Neural cell (in vitro differentiated cells): ENCODE data around the gene DCTN1.

Experiments used
- TAF1 ChIP-seq: IDR thresholded peaks from 2 replicates; pipeline ENCODE4 v1.6.1; 2012; ENCODE audit warnings: low read depth
- TF ChIP-seq, protein P1 (sequence below): fragments of 450-650 bp; IDR thresholded peaks from 2 replicates; pipeline ENCODE4 v1.5.1; 2014; ENCODE audit warnings: antibody characterized with exemption, mild to moderate bottlenecking, moderate library complexity; ENCODE audit not compliant: poor library complexity, severe bottlenecking
- TF ChIP-seq, protein P2 (sequence below): IDR thresholded peaks from 2 replicates; pipeline ENCODE4 v1.6.1; 2012; ENCODE audit warnings: borderline replicate concordance

DNA sequence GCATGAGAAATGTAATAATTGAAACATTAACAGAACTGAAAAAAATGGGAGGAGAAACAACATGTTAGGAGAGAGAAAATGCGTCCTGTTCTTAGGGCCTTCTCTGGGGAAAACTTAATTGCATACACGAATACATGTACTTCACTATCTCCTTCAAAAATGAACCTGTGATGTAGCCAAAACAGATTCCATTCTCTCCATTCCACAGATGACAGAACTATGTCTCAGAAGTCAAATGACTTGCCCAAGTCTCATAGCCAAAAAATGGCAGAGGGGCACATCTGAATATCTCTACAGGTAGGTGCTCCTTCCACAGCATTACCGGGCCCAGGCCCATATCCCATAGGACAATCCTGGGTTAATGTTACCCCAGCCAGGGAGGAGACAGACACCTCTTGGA, 3.9 kb upstream of the DCTN1 start:
- TF ChIP-seq, protein P1, sequence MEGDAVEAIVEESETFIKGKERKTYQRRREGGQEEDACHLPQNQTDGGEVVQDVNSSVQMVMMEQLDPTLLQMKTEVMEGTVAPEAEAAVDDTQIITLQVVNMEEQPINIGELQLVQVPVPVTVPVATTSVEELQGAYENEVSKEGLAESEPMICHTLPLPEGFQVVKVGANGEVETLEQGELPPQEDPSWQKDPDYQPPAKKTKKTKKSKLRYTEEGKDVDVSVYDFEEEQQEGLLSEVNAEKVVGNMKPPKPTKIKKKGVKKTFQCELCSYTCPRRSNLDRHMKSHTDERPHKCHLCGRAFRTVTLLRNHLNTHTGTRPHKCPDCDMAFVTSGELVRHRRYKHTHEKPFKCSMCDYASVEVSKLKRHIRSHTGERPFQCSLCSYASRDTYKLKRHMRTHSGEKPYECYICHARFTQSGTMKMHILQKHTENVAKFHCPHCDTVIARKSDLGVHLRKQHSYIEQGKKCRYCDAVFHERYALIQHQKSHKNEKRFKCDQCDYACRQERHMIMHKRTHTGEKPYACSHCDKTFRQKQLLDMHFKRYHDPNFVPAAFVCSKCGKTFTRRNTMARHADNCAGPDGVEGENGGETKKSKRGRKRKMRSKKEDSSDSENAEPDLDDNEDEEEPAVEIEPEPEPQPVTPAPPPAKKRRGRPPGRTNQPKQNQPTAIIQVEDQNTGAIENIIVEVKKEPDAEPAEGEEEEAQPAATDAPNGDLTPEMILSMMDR = no peak
- no peak for TF ChIP-seq TAF1
- TF ChIP-seq, protein P2, sequence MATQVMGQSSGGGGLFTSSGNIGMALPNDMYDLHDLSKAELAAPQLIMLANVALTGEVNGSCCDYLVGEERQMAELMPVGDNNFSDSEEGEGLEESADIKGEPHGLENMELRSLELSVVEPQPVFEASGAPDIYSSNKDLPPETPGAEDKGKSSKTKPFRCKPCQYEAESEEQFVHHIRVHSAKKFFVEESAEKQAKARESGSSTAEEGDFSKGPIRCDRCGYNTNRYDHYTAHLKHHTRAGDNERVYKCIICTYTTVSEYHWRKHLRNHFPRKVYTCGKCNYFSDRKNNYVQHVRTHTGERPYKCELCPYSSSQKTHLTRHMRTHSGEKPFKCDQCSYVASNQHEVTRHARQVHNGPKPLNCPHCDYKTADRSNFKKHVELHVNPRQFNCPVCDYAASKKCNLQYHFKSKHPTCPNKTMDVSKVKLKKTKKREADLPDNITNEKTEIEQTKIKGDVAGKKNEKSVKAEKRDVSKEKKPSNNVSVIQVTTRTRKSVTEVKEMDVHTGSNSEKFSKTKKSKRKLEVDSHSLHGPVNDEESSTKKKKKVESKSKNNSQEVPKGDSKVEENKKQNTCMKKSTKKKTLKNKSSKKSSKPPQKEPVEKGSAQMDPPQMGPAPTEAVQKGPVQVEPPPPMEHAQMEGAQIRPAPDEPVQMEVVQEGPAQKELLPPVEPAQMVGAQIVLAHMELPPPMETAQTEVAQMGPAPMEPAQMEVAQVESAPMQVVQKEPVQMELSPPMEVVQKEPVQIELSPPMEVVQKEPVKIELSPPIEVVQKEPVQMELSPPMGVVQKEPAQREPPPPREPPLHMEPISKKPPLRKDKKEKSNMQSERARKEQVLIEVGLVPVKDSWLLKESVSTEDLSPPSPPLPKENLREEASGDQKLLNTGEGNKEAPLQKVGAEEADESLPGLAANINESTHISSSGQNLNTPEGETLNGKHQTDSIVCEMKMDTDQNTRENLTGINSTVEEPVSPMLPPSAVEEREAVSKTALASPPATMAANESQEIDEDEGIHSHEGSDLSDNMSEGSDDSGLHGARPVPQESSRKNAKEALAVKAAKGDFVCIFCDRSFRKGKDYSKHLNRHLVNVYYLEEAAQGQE = no peak
